Breast epithelium (tissue), 4 donors: ENCODE results near the gene CMTM6. TPM values are rescaled to one million over a fixed set of nuclear protein-coding genes. Genes with fewer than 3 reads are reported as not detected.

Experiments
- DNase-seq, 2 donors: peaks; one replicate each; pipeline ENCODE4 v3.0.0-alpha.2; 2019; ENCODE audit warnings: low spot score in 2 of 2
- H3K27ac ChIP-seq, 2 donors: fragments of 200-600 bp; sonication (generic) in 1 of 2; one replicate each; pipeline ENCODE4 v1.5.1; 2016 to 2019; ENCODE audit warnings: mild to moderate bottlenecking in 1 of 2
- H3K27me3 ChIP-seq, 2 donors: fragments of 200-600 bp; sonication (generic) in 1 of 2; one replicate each; pipeline versions ENCODE4 v1.5.1 to v1.6.0; 2017 to 2019; ENCODE audit warnings: control low read depth in 1 of 2, mild to moderate bottlenecking in 1 of 2
- H3K36me3 ChIP-seq: fragments of 200-600 bp; one replicate; pipeline ENCODE4 v1.5.1; 2019
- H3K4me1 ChIP-seq, 2 donors: fragments of 200-600 bp; sonication (generic); one replicate each; pipeline ENCODE4 v1.5.1; 2016 to 2019; ENCODE audit warnings: control low read depth in 1 of 2
- H3K4me3 ChIP-seq, 3 donors: fragments of 200-600 bp; sonication (generic); 1 replicate in 2 of 3; 2 replicates in 1 of 3; pipeline ENCODE4 v1.5.1; 2016 to 2019; ENCODE audit warnings: mild to moderate bottlenecking in 3 of 3, moderate library complexity in 2 of 3
- H3K9me3 ChIP-seq, 2 donors: fragments of 200-600 bp; sonication (generic) in 1 of 2; one replicate each; pipeline ENCODE4 v1.5.1; 2016 to 2019; ENCODE audit warnings: control low read depth in 1 of 2
- CTCF ChIP-seq, 3 donors: fragments of 450-650 bp; IDR thresholded peaks; one replicate each; pipeline ENCODE4 v1.5.1; 2016 to 2017; ENCODE audit warnings: antibody characterized with exemption in 3 of 3, mild to moderate bottlenecking in 3 of 3, moderate library complexity in 3 of 3
- POLR2A ChIP-seq: fragments of 450-650 bp; IDR thresholded peaks from one replicate; pipeline ENCODE4 v1.6.1; 2016; ENCODE audit warnings: antibody characterized with exemption, mild to moderate bottlenecking, moderate library complexity
- POLR2AphosphoS5 ChIP-seq, 3 donors: sonication (generic); formaldehyde crosslinking; IDR thresholded peaks; one replicate each; pipeline ENCODE4 v1.6.1; 2017; ENCODE audit warnings: antibody characterized with exemption in 3 of 3
- intact Hi-C: fragments of 100-400 bp; cut with DNase I; formaldehyde crosslinking; loops from one replicate; pipeline ENCODE4 v1.15.1; 2023; ENCODE audit warnings: low total_unique reads
- total RNA-seq, 3 donors: library from RNA; depleted of rRNA; stranded (reverse); fragments of >200 nt; gene quantifications; one replicate each; pipeline ENCODE4 v1.1.0, GENCODE V29; 2016

CMTM6 gene
- 100 to 1,000 TPM in 1 of 3 donors, 10 to 100 TPM in 2; 52.6 to 151 (median 89.5) TPM for total RNA-seq

- intact Hi-C loops: no loop called here
- TF ChIP-seq POLR2AphosphoS5 (IDR thresholded peaks at IDR 0.05) (peak in 2 of 3 donors; percentile 30 to 57), CTCF (IDR thresholded peaks at IDR 0.05) (no peak)
- Histone ChIP-seq H3K27ac (peak within 1 kb of the TSS; percentile 96 to 98), H3K9me3 (no peaks in the 10 kb centered on the region), H3K4me3 (peak within 1 kb of the TSS; percentile 87 to 95 (median 90)), H3K4me1 (no peaks in the 10 kb centered on the region), H3K27me3 (no peaks in the 10 kb centered on the region), H3K36me3 (no peaks in the 10 kb centered on the region)
- DNase-seq: peak; percentile 74 to 77
These were observed at the start of gene CMTM6 for GRCh38 chr3:32502118-32502945. Gene CMTM6 (minus strand): TSS chr3:32502852. CDS start chr3:32502745, 107 bp downstream.

- DNase-seq: no peak
- no peaks in the 10 kb centered on the region for H3K36me3 ChIP-seq
- no peaks in the 10 kb centered on the region for H3K9me3 ChIP-seq
- TF ChIP-seq POLR2AphosphoS5 (IDR thresholded peaks at IDR 0.05): no peak
- no peaks in the 10 kb centered on the region for H3K4me1 ChIP-seq
- no peak overlapping the region for H3K4me3 ChIP-seq
- intact Hi-C loops: no loop called here
- H3K27me3 ChIP-seq: no peaks in the 10 kb centered on the region
- H3K27ac ChIP-seq: no peak overlapping the region
These were observed 49.4 kb upstream of the CMTM6 start for GRCh38 chr3:32552013-32552412.

- no peaks in the 10 kb centered on the region for H3K4me1 ChIP-seq
- H3K27me3 ChIP-seq: no peaks in the 10 kb centered on the region
- no peak for DNase-seq
- H3K36me3 ChIP-seq: no peaks in the 10 kb centered on the region
- intact Hi-C loops: no loop called here
- no peak overlapping the region for H3K4me3 ChIP-seq
- no peak overlapping the region for H3K27ac ChIP-seq
- TF ChIP-seq POLR2A: no peak
- no peak for TF ChIP-seq CTCF (IDR thresholded peaks at IDR 0.05)
- TF ChIP-seq POLR2AphosphoS5 (IDR thresholded peaks at IDR 0.05): no peak
- no peaks in the 10 kb centered on the region for H3K9me3 ChIP-seq
These were observed 48.8 kb upstream of the CMTM6 start for GRCh38 chr3:32551496-32551895.

- Histone ChIP-seq H3K9me3 (no peaks in the 10 kb centered on the region), H3K36me3 (no peaks in the 10 kb centered on the region), H3K27me3 (no peaks in the 10 kb centered on the region), H3K4me1 (no peaks in the 10 kb centered on the region), H3K4me3 (no peak overlapping the region), H3K27ac (no peak overlapping the region)
- DNase-seq: no peak
- TF ChIP-seq CTCF (IDR thresholded peaks at IDR 0.05): no peak
- TF ChIP-seq POLR2A: no peak
- TF ChIP-seq POLR2AphosphoS5 (IDR thresholded peaks at IDR 0.05): no peak
- intact Hi-C loops: no loop called here
These were observed 48.4 kb upstream of the CMTM6 start for GRCh38 chr3:32551087-32551486.

- Histone ChIP-seq H3K27ac (no peak overlapping the region), H3K9me3 (no peaks in the 10 kb centered on the region), H3K36me3 (no peaks in the 10 kb centered on the region), H3K4me3 (no peak overlapping the region), H3K27me3 (no peaks in the 10 kb centered on the region), H3K4me1 (no peaks in the 10 kb centered on the region)
- no peak for DNase-seq
- intact Hi-C loops: no loop called here
- TF ChIP-seq POLR2AphosphoS5 (IDR thresholded peaks at IDR 0.05) (no peak), POLR2A (no peak), CTCF (IDR thresholded peaks at IDR 0.05) (no peak)
These were observed 42.7 kb upstream of the CMTM6 start for GRCh38 chr3:32545305-32545704.
